ENCODE results near the gene CTNNA2. TPM values are rescaled to one million over a fixed set of nuclear protein-coding genes. Genes with fewer than 3 reads are reported as not detected.

The CTNNA2 gene
- total RNA-seq, 2 donors from 2014 or later: 0.17 to 0.88 TPM

GRCh38 chr2:80370375-80371009, 857.6 kb downstream of the CTNNA2 start:
- Histone ChIP-seq H3K27me3 (no peaks in the 10 kb centered on the region), H3K36me3 (no peaks in the 10 kb centered on the region), H3K4me1 (no peaks in the 10 kb centered on the region), H3K27ac (no peak overlapping the region), H3K9ac (ENCODE audit: low read depth in 2 of 2, low read length in 2 of 2) (no peak overlapping the region), H3K9me3 (no peaks in the 10 kb centered on the region), H3K4me3 (no peak overlapping the region)
- no peak for DNase-seq
- intact Hi-C loops (cut with DNase I): no loop called here
- no peak for TF ChIP-seq CTCF (IDR thresholded peaks at IDR 0.05)

- Histone ChIP-seq H3K9me3 (no peaks in the 10 kb centered on the region), H3K27me3 (no peaks in the 10 kb centered on the region), H3K4me3 (no peak overlapping the region), H3K4me1 (no peaks in the 10 kb centered on the region), H3K36me3 (no peaks in the 10 kb centered on the region), H3K27ac (no peak overlapping the region), H3K9ac (ENCODE audit: low read depth in 2 of 2, low read length in 2 of 2) (no peak overlapping the region)
- DNase-seq: no peak
- intact Hi-C loops (cut with DNase I): no loop called here
- TF ChIP-seq CTCF (IDR thresholded peaks at IDR 0.05): no peak
Observed at GRCh38 chr2:80374105-80374504, 861.3 kb downstream of the CTNNA2 start.

- H3K4me1 ChIP-seq: no peaks in the 10 kb centered on the region
- no peak overlapping the region for H3K27ac ChIP-seq
Observed at GRCh38 chr2:80377071-80377470, 864.2 kb downstream of the CTNNA2 start.

GRCh38 chr2:80380736-80381135, 867.9 kb downstream of the CTNNA2 start:
- Histone ChIP-seq H3K4me3 (no peak overlapping the region), H3K27me3 (no peaks in the 10 kb centered on the region), H3K4me1 (no peaks in the 10 kb centered on the region), H3K36me3 (no peaks in the 10 kb centered on the region), H3K9me3 (no peaks in the 10 kb centered on the region), H3K9ac (ENCODE audit: low read depth in 2 of 2, low read length in 2 of 2) (no peak overlapping the region), H3K27ac (no peak overlapping the region)
- no peak for TF ChIP-seq CTCF (IDR thresholded peaks at IDR 0.05)
- DNase-seq: no peak
- intact Hi-C loops (cut with DNase I): no loop called here

More at GRCh38 chr2:80377071-80377470, 864.2 kb downstream of the CTNNA2 start:
- no peak overlapping the region for H3K9ac ChIP-seq (ENCODE audit: low read depth in 2 of 2, low read length in 2 of 2)
- no peak overlapping the region for H3K4me3 ChIP-seq
- no peaks in the 10 kb centered on the region for H3K36me3 ChIP-seq
- no peak for DNase-seq
- intact Hi-C loops (cut with DNase I): no loop called here
- no peak for TF ChIP-seq CTCF (IDR thresholded peaks at IDR 0.05)
- H3K9me3 ChIP-seq: no peaks in the 10 kb centered on the region
- no peaks in the 10 kb centered on the region for H3K27me3 ChIP-seq

- no peaks in the 10 kb centered on the region for H3K27me3 ChIP-seq
- intact Hi-C loops (cut with DNase I): no loop called here
- H3K27ac ChIP-seq: no peak overlapping the region
- H3K4me1 ChIP-seq: no peaks in the 10 kb centered on the region
- no peak for TF ChIP-seq CTCF (IDR thresholded peaks at IDR 0.05)
- no peaks in the 10 kb centered on the region for H3K9me3 ChIP-seq
- no peak for DNase-seq
- H3K36me3 ChIP-seq: no peaks in the 10 kb centered on the region
- H3K9ac ChIP-seq (ENCODE audit: low read depth in 2 of 2, low read length in 2 of 2): no peak overlapping the region
- no peak overlapping the region for H3K4me3 ChIP-seq
Observed at GRCh38 chr2:80381666-80382065, 868.8 kb downstream of the CTNNA2 start.

All from colonic mucosa (tissue), 4 donors.